Stromal cell of bone marrow (primary cell): ENCODE results near the gene ARFGEF2.

Source experiments
- DNase-seq: peaks from one replicate; pipeline ENCODE4 v3.0.0-alpha.2; 2012; ENCODE audit warnings: low read depth

The ARFGEF2 gene

DNA sequence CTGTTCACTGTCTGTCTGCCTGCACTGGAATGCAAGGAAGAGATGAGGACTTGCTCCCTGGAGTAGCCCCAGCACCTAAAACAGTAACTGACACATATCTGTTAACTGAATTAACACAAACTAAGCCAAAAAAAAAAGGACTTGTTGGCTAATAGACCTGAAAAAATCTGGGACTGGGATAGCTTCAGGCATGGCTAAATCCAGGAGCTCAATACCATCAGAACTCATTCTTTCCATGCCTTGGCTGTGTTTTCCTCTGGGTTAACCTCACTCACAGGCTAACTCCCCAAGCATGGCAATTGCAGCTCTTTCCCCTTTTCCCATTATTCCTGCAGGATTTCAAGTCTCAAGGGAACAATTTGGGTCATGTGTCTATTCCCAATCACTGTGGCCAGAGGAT, 21.6 kb upstream of the ARFGEF2 start:
- DNase-seq, result no peak

DNA sequence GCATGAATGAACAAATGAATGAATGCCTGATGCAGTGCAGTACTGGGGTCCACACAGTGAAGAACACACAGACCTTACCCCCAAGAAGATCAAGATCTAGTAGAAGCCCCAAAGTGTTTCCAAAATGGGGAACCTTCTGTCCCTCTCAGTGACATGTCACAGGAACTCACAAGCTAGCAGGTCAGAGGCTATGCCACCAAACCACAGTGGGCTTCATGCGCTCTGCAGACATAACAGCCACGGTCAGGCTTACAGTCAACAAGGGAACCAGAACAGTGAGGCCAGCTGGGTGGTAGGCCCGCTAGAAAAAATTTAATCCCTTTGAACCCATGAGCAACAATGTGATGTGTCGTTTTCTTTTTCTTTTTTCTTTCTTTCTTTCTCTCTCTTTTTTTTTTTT, 20.2 kb upstream of the ARFGEF2 start:
- DNase-seq, result no peak

DNA sequence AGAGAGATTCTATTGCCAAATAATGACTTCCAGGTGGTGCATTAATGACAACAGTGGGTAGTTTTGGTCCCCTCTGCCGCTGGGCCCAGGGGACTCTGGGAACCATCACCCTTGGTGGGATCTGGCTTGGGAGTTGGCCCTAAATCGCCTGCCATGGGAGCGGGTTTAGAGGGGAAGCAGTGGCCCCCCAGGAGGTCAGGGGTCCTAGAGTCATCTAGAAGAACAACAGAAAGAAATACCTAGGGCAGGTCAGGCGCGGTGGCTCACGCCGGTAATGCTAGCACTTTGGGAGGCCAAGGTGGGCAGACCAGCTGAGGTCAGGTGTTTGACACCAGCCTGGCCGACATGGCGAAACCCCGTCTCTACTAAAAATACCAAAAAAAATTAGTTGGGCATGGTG, 17.8 kb upstream of the ARFGEF2 start:
- DNase-seq, result no peak

DNA sequence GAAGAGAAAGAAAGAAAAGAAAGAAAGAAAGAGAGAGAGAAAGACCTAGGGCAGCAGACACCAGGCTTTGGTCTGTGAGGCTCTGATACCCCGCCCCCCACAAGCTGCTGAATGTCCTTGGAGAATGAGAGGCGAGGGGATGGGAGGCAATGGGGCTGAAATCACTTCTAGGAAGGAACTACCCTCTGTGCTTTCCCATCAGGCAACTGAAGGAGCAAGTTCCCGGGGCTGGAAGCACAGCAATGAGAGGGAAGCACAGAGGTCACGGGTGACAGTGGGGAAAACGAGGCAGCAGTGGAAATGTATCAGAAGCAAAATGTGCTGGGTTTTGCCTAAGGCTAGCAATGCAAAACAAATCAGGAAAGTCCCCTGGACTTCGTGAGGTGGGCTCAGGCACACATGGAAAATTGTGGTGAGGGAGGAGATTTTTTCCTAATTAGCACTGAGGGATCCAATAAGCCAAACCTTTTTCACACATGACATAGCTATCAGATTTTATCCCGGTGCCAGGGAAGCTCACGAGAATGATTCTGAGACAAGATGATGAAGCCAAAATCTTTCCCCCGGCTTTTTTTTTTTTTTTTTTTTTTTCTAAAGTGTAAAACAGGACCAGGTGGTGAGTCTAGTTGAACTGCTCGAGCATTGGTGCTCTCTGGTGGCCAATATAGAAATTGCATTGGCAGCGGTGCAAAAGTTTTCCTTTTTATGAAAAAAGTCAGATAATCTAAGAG, 16.8 kb upstream of the ARFGEF2 start:
- DNase-seq, result peak; percentile 47

DNA sequence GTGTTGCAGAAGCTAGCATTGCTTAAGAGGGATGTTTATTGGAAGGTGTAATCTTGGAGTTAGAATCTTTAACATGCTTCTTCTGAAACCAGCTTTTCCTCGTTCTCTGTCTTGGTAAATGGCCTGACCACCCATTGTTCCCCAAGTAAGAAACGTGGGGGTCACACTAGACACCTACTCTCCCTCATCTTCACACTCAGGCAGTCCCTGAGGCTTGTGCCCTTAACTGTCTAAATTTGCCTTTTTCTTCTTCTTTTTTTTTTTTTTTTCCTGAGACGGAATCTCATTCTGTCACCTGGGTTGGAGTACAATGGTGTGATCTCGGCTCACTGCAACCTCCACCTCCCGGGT, 16.2 kb upstream of the ARFGEF2 start:
- no peak for DNase-seq

DNA sequence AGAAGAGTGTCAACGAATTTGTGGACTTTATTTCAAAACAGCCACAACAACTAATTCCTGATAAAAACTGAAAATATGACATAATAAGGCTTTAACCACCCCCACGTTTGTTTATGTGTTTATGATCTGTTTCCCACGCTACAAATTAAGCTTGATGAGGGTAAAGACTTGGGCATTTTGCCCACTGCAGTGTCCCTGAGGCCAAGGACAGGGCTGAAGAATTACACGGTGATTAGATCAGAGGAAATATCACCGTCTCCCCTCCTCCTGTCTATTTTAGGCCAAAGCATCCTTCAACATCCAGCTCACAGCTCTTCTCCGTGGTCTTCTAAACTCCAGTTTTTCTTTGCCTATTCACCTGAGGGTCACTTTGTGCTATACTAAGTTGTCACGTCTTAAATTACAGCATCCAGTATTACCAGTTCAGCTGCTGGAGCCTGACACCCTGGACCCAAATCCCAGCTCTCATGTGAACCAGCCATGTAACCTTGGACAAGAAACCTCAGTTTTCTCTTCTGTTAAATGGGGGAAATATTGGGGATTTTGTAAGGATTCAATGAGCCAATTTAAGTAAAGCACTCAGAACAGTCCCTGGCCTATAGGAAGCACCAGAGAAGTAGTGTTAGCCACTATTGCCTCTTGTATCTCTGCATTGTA, 15.2 kb upstream of the ARFGEF2 start:
- no peak for DNase-seq

DNA sequence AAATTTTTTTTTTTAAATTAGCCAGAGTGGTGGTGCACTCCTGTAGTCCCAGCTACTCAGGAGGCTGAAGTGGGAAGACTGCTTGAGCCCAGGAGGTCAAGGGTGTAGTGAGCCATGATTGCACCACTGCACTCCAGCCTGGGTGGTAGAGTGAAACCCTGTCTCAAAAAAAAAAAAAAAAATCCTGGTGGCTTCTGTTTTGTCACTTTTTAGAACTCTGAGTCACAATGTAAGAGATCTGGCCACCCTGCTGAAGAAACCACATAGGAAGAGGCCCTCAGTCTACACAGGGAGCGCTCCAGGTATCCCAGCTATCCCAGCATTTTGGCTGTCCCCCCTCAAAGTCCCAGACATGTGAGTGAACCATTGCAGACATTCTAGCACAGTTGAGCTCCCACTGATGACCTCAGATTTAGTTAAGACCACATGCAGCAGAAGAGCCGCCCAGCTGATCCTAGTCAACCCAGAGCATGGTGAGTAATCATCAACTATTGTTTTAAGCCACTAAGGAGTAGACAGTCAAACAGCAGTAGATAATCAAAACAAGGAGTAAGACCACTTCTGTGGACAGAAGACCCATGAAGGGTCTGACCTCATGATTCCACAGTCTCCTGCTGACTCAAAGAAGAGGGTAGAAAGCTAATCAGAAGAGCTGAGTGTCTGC, 12.7 kb upstream of the ARFGEF2 start:
- DNase-seq, result no peak

DNA sequence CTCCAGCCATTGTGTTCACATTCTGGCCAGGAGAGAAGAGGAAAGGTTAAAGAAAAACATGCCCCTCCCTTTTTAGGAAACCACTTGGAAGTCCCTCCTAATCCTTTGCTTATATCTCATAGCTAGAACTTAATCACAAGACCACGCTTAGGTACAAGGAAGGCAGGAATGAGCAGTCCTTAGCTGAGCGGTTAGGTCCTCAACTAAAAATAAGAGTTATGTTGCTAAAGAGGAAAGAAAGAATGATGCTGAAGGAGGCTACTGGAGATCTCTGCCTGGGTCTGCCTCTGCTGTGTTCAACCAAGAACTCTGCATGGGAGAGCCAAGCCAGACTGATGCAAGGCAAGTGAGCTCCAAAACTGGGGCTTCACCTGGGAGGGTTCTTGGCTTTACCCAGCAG, 11.6 kb upstream of the ARFGEF2 start:
- DNase-seq, result no peak

DNA sequence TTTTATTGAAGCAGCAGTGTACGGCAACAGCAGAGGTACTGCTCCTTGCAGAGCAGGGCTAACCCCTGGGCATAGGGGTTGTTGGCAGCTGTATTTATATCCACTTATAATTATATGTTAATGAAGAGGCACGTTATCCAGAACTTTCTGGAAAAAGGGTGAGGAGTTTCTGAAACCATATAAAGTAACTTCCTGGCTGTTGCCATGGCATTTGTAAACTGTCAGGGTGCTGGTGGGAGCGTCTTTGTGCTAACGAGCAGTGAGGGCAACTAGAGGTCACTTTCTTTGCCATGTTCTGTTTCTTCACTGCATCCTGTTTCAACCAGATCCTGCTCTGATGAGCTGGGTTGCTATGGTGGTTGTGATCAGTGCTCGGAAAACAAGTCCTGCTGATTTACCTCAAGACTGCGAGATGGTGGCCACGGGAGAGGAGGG, 11.1 kb upstream of the ARFGEF2 start:
- peak; percentile 28 for DNase-seq

DNA sequence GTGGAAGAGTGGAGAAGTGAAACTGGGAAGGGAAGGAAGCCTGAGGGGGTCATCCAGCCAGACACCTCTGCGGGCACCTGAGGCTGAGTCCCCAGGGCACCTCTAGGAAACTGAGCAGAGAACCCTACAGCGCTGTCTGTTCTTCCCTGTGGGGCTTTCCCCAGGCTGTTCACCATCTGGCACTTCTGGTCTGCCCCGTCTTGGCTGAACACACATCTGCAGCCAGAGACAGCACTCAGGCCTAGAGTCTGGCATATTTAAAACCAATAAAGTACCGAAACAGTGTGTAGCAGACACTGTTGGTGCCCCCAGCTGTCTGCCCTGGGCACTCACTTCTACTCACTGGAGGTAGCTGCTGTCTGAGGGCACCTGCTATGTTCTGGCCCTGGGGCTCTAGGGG, 9.4 kb upstream of the ARFGEF2 start:
- no peak for DNase-seq

DNA sequence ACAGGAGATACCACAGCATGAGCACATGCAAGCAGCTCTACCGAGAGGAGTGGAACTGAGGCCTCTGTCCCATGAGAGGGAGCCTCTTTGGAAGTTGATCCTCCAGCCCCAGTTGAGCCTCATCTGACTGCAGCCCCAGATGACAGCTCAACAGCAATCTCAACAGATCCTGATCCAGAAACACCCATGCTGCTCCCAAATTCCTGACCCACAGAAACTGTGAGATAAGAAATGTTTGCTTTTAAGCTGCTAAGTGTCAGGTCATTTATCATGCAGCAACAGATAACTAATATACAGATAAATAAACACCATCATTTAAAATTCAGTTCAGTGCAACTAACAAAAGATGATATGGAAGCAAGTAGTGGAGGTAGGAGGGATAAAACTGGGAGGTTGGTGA, 4.8 kb upstream of the ARFGEF2 start:
- DNase-seq, result no peak

DNA sequence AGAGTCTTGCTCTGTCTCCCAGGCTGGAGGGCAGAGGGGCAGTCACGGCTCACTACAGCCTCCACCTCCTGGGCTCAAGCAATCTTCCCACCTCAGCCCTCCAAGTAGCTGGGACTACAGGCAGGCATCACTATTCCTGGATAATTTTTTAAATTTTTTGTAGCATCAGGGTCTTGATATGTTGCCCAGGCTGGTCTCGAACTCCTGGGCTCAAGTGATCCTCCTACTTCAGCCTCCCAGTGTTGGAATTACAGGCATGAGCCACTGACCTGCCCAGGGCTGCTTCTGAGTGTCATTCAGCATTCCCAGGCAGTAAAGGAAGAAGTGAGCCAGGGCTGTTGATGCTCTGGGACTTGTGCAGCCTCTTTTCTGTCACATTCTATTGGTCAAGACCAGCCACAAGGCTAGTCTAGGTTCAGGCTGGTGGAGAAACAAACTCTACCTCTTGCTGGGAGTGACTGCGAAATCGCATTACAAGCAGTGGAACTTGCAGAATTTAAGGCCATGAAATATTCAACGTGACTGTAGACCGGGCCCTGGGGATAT, 2.1 kb upstream of the ARFGEF2 start:
- no peak for DNase-seq

DNA sequence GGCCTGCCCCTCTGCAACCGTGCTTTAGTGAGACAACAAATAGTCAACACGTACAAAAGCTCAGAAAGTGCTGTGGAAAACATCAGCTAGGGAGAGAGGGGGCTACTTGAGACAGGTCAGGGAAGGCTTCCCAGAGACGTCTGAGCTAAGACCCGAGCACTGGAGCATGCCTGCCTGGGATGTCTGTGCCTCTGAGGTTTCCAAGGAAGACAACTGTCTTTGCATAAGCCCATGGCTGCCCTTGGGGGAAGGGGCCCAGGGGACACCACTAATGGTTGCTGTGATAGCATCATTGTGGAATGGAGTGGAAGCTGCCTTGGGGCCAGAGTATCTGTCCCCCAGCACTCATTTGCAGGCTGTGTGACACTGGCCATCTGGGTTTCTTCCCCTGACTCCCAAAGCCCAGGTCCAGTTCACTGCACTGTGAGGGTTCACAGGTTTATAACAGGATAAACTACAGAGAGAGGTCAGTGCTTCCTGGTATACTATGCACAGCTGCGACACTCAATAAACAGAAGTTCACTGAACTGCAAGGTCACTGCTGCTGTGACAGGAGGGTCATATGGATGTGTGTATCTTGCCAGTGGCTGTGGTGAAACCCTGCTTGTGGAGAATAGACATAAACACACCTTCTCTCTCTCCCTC, 1.5 kb upstream of the ARFGEF2 start:
- DNase-seq, result no peak

DNA sequence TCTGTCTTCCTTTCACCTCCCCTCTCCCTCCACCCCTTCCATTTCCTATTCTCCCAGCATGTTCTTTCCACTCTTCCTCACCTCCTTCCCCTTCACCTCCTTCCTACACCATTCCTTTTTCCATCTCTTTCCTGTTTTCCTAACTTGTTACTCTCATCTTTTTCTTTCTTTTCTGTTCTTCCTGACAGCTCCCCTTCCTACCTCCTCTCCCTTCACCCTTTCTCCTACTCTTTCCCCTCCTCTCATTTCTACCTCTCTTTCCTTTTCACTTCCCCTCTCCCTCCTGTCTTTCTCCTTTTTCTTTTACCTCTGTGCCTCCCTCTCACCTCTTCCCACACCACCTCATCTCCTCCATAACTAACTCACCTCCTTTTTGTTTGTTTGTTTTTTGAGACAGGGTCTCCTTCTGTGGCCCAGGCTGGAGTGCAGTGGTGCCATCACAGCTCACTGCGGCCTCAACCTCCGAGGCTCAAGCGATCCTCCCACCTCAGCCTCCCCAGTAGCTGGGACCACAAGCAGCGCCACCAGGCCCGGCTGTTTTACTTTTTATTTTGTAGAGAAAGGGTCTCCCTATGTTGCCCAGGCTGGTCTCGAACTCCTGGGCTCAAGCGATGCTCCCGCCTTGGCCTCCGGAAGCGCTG, 864 bp upstream of the ARFGEF2 start:
- no peak for DNase-seq

DNA sequence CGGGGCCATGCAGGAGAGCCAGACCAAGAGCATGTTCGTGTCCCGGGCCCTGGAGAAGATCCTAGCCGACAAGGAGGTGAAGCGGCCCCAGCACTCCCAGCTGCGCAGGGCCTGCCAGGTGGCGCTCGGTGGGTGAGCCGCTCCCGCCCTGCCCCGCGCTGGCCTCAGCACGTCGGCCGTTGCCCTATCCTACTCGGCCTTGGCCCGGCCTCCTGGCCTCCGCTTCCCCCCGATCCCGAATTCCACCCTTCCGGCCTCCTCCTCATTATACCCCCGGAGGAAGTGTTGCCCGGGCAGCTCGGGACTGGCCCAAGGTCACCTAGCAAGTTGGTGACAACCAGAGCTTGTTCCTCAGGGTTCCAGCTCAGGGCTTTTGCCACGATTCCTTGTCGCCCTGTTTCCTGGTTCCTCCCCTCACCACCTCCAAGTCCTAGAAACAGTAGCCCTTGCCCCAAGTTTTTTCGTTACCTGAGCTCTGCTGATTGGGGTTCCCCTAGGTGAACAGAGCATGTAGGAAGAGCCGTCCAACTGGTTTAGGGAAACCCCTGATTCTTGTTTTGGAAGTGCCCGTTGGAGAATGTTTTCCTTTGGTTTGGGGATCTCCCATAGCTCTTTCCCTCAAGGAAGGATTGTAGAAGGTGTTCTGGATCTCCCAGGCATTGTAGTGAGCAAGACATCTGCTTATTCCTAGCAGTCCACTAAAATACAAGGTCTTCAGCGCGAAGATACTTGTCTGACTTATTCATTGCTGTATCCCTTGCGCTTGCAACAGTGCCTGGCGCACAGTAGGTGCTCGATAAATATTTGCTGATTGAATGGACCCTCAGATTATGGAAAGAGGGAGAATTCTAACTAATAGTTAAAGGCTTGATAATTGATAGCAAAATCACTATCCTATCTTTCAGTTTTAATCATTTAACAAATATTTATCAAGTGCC, 641 bp downstream of the ARFGEF2 start:
- DNase-seq, result no peak

DNA sequence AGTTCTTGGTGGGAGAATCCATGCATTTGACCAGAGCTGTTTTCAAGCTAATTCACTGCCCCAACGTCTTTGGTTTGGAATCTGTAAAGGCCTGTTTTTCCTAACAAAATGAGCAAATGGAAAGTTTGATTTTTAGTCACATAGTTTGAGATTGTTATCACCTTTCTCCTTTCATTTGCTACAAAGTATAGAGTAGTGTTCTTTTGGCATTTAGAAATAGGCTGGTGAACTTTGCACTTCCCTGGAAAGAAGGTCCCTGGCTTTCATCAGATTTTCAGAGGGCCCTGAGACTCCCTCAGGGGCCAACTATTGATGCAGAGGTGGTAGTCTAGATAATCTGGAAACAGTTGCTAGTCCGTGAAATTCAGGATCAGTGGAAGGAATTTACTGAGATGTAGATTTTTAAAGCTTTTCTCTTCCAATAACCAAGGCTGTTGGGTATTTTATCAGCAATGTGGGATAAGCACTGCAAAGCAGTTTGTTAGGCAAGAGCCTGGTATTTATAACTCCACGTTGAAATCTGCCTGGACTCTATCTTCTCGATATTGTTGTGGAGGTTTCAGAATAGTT, 1.7 kb downstream of the ARFGEF2 start:
- DNase-seq, result no peak

DNA sequence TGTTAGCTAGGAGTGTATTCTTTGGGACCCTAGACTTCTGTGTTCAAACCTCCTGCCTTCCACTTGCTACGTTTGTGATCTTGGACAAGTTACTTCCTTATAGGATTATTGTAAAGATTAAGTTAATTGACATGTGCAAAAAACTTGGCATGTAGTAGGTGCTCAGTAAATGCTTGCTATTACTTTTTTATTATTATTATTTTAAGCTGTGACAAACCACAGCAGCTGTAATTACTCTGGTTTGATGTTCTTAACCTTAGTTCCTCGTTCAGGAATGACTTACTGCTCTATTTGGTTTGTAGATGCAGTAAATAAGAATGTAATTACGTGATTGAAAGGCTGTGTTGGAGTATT, 3.2 kb downstream of the ARFGEF2 start:
- no peak for DNase-seq

DNA sequence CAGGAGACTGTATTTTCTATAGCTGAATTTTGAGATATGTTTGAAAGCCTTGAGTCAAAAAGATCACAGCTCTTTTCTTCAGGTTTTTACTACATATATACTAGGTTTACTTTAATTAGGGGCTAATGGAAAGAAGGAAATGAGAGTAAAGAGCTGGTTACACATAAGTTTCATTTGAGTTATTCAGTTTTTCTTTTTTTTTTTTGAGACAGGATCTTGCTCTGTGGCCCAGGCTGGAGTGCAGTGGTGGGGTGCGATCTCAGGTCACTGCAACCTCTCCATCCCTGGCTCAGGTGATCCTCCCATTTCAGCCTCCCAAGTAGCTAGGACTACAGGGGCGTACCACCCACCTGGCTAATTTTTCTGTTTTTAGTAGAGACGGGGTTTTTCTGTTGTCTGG, 4.8 kb downstream of the ARFGEF2 start:
- DNase-seq, result no peak

DNA sequence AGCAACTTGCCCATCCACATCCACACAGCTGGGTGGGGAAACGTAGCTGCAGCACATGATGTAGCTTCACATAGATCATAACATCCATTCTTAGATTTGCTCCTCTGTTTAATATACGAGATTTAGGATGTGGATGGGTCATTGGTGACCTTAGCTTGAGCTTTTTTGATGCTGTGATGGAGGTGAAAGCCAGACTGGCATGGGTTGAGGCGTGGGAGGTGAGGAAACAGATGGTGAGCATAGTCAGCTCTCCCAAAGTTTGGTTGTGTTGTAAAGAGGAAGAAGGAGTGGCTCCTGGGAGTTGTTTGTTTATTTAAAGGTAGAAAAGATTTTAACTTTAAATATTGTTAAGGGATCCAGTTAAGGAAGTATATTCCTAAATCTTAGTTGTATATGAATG, 5.3 kb downstream of the ARFGEF2 start:
- no peak for DNase-seq

DNA sequence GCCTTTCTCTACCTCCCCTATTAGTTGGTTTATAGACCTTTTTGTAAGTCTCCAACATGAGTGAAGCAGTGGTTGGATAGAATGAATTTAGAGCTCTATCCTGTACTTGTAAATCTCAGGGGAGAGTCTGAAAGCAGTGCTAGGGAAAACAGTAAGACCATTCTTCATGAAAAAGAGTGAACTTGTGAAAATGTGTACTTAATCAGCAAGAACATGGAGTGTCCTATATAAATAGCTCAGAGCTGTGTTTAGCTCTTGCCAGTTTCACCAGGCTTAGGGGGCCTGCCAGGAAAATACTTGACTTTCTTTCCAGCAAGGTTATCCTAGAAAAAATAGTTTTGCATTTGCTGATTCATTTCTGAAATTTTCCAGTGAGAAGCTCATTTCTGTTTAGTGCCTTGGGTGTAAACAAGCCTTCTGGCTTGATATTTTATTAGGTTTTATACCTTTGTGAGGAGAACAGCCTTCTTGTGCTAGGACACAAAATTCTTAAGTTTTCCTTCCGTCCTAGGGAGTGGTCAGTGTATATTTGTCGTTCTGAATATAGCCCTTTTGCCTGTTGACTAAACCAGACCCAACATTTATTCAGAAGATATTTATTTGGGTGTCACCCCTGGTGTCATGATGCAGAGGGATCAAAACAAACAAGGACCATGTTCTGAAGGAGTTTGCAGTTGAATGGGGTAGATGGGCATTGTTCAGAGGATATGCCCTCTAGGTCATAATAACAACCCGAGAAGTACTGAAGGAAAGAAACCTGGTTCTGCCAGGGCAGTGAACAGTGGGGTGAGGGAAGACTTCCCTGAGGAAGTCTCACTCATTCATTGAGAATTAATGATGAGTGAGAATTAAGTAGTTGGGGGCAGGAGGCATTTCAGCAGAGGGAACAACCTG, 7.6 kb downstream of the ARFGEF2 start:
- peak; percentile 36 for DNase-seq
